ENCODE data around the gene ARHGAP5. TPM values are rescaled to one million over a fixed set of nuclear protein-coding genes. Genes with fewer than 3 reads are reported as not detected.
"Not testable (repeated sequence)": the region's sequence is repeated elsewhere in the genome, so short reads cannot be mapped to it uniquely, and the experiment has no call there.

Gene ARHGAP5
- total and polyA plus RNA-seq, 3 experiments from 2014 or later: 15.9 to 38.2 (median 37.9) TPM

DNA sequence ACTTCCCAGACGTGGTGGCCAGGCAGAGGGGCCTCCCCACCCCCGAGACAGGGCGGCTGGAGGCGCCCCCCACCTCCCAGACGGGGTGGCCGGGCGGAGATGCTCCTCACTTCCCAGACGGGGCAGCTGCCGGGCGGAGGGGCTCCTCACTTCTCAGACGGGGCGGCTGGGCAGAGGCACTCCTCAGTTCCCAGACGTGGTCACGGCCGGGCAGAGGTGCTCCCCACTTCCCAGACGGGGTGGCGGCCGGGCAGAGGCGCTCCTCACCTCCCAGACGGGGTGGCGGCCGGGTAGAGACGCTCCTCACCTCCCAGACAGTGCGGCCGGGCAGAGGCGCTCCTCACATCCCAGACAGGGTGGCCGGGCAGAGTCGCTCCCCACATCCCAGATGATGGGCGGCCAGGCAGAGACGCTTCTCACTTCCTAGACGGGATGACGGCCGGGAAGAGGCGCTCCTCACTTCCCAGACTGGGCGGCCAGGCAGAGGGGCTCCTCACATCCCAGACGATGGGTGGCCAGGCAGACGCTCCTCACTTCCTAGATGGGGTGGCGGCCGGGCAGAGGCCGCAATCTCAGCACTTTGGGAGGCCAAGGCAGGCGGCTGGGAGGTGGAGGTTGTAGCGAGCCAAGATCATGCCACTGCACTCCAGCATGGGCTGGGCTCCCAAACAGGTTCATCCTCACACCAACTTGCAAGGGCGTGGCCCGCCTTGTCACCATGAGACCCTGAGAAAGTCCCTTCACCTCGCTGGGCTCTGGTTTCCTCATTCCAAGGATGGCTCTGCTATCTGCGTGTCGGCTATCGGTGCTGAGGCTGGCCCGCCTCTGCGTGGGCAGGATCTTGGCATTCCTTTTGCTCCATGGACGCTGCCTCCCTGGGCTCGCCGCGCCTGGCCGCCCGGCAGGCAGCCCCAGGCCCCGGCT is 50.9 kb downstream of the ARHGAP5 start:
- H3K4me1 Mint-ChIP-seq: peaks cover 18 to 31% (median 23%) of the 10 kb centered on the region in 3 donors
- H3K27me3 ChIP-seq (ENCODE audit: insufficient read depth, low read length, poor library complexity, severe bottlenecking); H3K4me3 ChIP-seq (ENCODE audit: low read length); H3K4me1 ChIP-seq (ENCODE audit: insufficient read depth, low read length); H3K27ac Mint-ChIP-seq; CTCF ChIA-PET; POLR2A ChIA-PET; H3K4me3 Mint-ChIP-seq; H3K27me3 Mint-ChIP-seq; H3K36me3 ChIP-seq (ENCODE audit: insufficient read depth, low read length); H3K9me3 ChIP-seq (ENCODE audit: low read length); DNase-seq; H3K27ac ChIP-seq (ENCODE audit: low read depth, low read length): not testable (repeated sequence)
- H3K9me3 Mint-ChIP-seq: peaks cover 0 to 10% (median 2%) of the 10 kb centered on the region in 5 donors
- H3K36me3 Mint-ChIP-seq: peaks cover 30 to 40% (median 36%) of the 10 kb centered on the region in 3 donors

DNA sequence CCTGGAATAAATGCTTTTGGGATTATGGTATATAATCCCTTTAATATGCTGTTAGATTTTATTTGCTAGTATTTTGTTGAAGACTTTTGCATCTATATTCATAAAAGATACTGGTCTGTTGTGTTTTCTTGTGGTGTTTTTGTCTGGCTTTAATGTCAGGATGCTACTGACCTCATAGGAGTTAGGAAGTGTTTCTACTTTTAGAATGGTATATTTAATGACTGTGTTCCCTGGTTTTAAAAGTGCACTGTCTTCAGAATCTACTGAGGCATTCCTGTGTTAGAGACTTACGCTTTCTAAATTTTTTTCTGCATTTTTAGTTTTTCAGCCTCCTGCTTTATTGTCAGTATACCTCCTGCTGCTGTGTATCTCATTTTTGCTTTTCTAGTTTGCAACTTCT is 51.6 kb downstream of the ARHGAP5 start:
- no peak for DNase-seq
- Mint-ChIP-seq H3K4me3 (no peak overlapping the region), H3K27me3 (no peaks in the 10 kb centered on the region), H3K9me3 (peaks cover 0 to 10% (median 2%) of the 10 kb centered on the region in 5 donors), H3K36me3 (peaks cover 31 to 42% (median 42%) of the 10 kb centered on the region in 3 donors), H3K4me1 (peaks cover 17 to 31% (median 19%) of the 10 kb centered on the region in 3 donors), H3K27ac (peak overlapping the region in 1 of 8 donors; percentile 41)
- CTCF ChIA-PET: no interaction called here
- Histone ChIP-seq H3K4me1 (ENCODE audit: insufficient read depth, low read length) (no peaks in the 10 kb centered on the region), H3K27ac (ENCODE audit: low read depth, low read length) (no peak overlapping the region), H3K4me3 (ENCODE audit: low read length) (no peak overlapping the region), H3K27me3 (ENCODE audit: insufficient read depth, low read length, poor library complexity, severe bottlenecking) (no peaks in the 10 kb centered on the region), H3K36me3 (ENCODE audit: insufficient read depth, low read length) (no peaks in the 10 kb centered on the region), H3K9me3 (ENCODE audit: low read length) (no peaks in the 10 kb centered on the region)
- POLR2A ChIA-PET: no interaction called here

GRCh38 chr14:32129124-32129523 is 52.0 kb downstream of the ARHGAP5 start:
- ChIA-PET POLR2A (no interaction called here), CTCF (no interaction called here)
- Histone ChIP-seq H3K4me1 (ENCODE audit: insufficient read depth, low read length) (no peaks in the 10 kb centered on the region), H3K36me3 (ENCODE audit: insufficient read depth, low read length) (no peaks in the 10 kb centered on the region), H3K27me3 (ENCODE audit: insufficient read depth, low read length, poor library complexity, severe bottlenecking) (no peaks in the 10 kb centered on the region), H3K27ac (ENCODE audit: low read depth, low read length) (no peak overlapping the region), H3K4me3 (ENCODE audit: low read length) (no peak overlapping the region), H3K9me3 (ENCODE audit: low read length) (no peaks in the 10 kb centered on the region)
- Mint-ChIP-seq H3K4me3 (no peak overlapping the region), H3K27me3 (no peaks in the 10 kb centered on the region), H3K9me3 (peaks cover 0 to 10% (median 2%) of the 10 kb centered on the region in 5 donors), H3K36me3 (peaks cover 28 to 44% (median 43%) of the 10 kb centered on the region in 3 donors), H3K27ac (no peak overlapping the region), H3K4me1 (peaks cover 17 to 27% (median 17%) of the 10 kb centered on the region in 3 donors)
- no peak for DNase-seq

DNA sequence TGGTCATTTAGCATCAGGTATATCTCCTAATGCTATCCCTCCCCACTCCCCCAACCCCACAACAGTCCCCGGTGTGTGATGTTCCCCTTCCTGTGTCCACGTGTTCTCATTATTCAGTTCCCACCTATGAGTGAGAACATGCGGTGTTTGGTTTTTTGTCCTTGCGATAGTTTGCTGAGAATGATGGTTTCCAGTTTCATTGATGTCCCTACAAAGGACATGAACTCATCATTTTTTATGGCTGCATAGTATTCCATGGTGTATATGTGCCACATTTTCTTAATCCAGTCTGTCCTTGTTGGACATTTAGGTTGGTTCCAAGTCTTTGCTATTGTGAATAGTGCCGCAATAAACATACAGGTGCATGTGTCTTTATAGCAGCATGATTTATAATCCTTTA is 54.6 kb downstream of the ARHGAP5 start:
- H3K27me3 Mint-ChIP-seq; H3K4me1 ChIP-seq (ENCODE audit: insufficient read depth, low read length); H3K4me3 Mint-ChIP-seq; H3K4me3 ChIP-seq (ENCODE audit: low read length); H3K27me3 ChIP-seq (ENCODE audit: insufficient read depth, low read length, poor library complexity, severe bottlenecking); H3K36me3 ChIP-seq (ENCODE audit: insufficient read depth, low read length); H3K27ac ChIP-seq (ENCODE audit: low read depth, low read length); POLR2A ChIA-PET; H3K27ac Mint-ChIP-seq; H3K9me3 ChIP-seq (ENCODE audit: low read length); DNase-seq; CTCF ChIA-PET: not testable (repeated sequence)
- peaks cover 5 to 11% (median 7%) of the 10 kb centered on the region in 3 donors for H3K4me1 Mint-ChIP-seq
- H3K9me3 Mint-ChIP-seq: peaks cover 0 to 10% (median under 1%) of the 10 kb centered on the region in 5 donors
- peaks cover 25 to 58% (median 48%) of the 10 kb centered on the region in 3 donors for H3K36me3 Mint-ChIP-seq

DNA sequence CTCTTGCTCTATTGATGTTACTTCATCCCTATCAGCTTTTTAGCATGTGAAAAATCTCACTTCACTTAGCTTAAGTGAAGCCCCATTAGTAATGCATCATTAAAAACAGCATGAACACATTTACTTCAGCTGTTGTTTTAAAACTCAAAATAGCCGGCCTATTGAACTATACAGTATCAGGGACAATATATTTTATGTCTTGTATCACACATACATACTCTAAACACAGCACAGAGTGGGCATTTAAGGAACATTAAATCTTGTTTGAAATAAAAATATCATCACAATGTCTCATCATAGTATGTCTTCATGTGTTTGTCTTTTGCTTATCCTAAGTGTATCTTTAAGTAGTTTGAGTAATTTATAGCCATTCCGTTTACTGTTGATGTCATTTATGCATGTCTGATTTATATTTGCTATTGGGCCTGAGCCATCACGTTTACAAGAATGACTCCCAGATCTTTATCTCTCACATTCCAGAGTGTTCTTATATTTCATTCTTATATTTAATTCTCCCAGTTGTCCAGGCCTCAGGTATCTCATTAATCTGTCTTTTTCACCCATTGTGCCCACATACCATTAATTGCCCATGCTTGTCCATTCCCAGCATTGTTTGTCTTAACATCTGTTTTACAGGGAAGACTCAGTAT is 57.5 kb downstream of the ARHGAP5 start:
- Mint-ChIP-seq H3K9me3 (peaks cover 0 to 17% (median 10%) of the 10 kb centered on the region in 5 donors), H3K4me3 (no peak overlapping the region), H3K36me3 (peaks cover 24 to 58% (median 49%) of the 10 kb centered on the region in 3 donors), H3K27ac (peak overlapping the region in 1 of 8 donors; percentile 7), H3K27me3 (no peaks in the 10 kb centered on the region), H3K4me1 (peaks cover 4 to 12% (median 7%) of the 10 kb centered on the region in 3 donors)
- Histone ChIP-seq H3K4me1 (ENCODE audit: insufficient read depth, low read length) (no peaks in the 10 kb centered on the region), H3K27me3 (ENCODE audit: insufficient read depth, low read length, poor library complexity, severe bottlenecking) (no peaks in the 10 kb centered on the region), H3K9me3 (ENCODE audit: low read length) (no peaks in the 10 kb centered on the region), H3K4me3 (ENCODE audit: low read length) (no peak overlapping the region), H3K36me3 (ENCODE audit: insufficient read depth, low read length) (no peaks in the 10 kb centered on the region), H3K27ac (ENCODE audit: low read depth, low read length) (no peak overlapping the region)
- ChIA-PET CTCF (no interaction called here), POLR2A (no interaction called here)
- no peak for DNase-seq

DNA sequence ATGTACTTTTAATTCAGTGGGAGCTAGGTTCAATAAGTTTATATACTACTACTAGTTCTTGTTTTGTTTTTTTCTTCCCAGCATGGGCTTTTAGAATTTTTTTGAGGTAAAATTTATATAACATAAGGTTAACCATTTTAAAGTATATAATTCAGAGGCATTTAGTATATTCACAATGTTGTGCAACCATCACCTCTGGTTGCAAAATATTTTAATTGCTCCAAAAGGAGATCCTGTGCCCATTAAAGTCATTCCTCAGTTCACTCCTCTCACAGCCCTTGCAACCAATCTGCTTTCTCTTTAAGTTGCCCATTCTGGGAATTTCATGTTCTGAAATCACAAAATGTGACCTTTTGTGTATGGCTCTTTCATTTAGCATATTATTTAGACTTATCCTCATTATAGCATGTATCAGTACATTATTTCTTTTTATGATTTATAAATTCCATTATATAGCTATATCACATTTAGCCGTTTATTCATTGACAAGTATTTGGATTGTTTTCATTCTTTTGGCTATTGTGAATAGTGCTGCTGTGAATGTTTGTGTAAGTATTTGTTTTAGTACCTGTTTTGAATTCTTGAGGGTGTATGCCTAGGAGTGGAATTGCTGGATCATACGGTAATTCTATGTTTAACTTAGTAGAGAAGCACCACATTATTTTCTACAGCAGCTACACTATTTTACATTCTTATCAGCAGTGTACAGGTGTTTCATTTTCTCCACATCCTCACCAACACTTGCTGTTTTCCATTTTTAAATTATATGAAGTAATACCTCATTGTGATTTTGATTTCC is 59.1 kb downstream of the ARHGAP5 start:
- no peaks in the 10 kb centered on the region for H3K9me3 ChIP-seq (ENCODE audit: low read length)
- Mint-ChIP-seq H3K9me3 (peaks cover 0 to 15% (median 10%) of the 10 kb centered on the region in 5 donors), H3K27ac (no peak overlapping the region), H3K36me3 (peaks cover 24 to 58% (median 48%) of the 10 kb centered on the region in 3 donors), H3K27me3 (no peaks in the 10 kb centered on the region), H3K4me1 (peaks cover 4 to 10% (median 9%) of the 10 kb centered on the region in 3 donors), H3K4me3 (no peak overlapping the region)
- no peaks in the 10 kb centered on the region for H3K4me1 ChIP-seq (ENCODE audit: insufficient read depth, low read length)
- no peaks in the 10 kb centered on the region for H3K36me3 ChIP-seq (ENCODE audit: insufficient read depth, low read length)
- H3K4me3 ChIP-seq (ENCODE audit: low read length): no peak overlapping the region
- ChIA-PET POLR2A (no interaction called here), CTCF (no interaction called here)
- DNase-seq: no peak
- H3K27ac ChIP-seq (ENCODE audit: low read depth, low read length): no peak overlapping the region
- no peaks in the 10 kb centered on the region for H3K27me3 ChIP-seq (ENCODE audit: insufficient read depth, low read length, poor library complexity, severe bottlenecking)

DNA sequence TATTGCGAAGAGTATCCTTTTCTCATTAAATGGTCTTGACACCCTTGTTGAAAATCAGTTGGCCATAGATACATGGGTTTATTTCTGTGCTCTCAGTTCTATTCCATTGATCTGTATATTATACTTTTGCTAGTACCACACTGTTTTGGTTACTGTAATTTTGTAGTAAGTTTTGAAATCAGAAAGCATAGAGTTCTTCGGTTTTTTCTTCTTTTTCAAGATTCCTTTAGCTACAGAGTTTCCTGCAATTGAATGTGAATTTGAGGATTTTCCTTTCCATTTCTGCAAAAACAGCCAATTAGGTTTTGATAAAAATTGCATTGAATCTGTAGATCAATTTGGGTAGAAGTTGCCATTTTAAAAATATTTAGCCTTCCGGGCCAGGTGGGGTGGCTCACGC is 60.2 kb downstream of the ARHGAP5 start:
- Histone ChIP-seq H3K27me3 (ENCODE audit: insufficient read depth, low read length, poor library complexity, severe bottlenecking) (no peaks in the 10 kb centered on the region), H3K4me3 (ENCODE audit: low read length) (no peak overlapping the region), H3K9me3 (ENCODE audit: low read length) (no peaks in the 10 kb centered on the region), H3K4me1 (ENCODE audit: insufficient read depth, low read length) (no peaks in the 10 kb centered on the region), H3K27ac (ENCODE audit: low read depth, low read length) (no peak overlapping the region), H3K36me3 (ENCODE audit: insufficient read depth, low read length) (no peaks in the 10 kb centered on the region)
- Mint-ChIP-seq H3K27me3 (no peaks in the 10 kb centered on the region), H3K36me3 (peaks cover 21 to 60% (median 46%) of the 10 kb centered on the region in 3 donors), H3K9me3 (peaks cover 0 to 15% (median 10%) of the 10 kb centered on the region in 5 donors), H3K27ac (peak overlapping the region in 1 of 8 donors; percentile 91), H3K4me1 (peaks cover 4 to 10% (median 9%) of the 10 kb centered on the region in 3 donors), H3K4me3 (no peak overlapping the region)
- POLR2A ChIA-PET: no interaction called here
- DNase-seq: no peak
- CTCF ChIA-PET: no interaction called here
